Ishikawa (cell line): ENCODE data around the gene ATG4C.

Experiments used
- CEBPB ChIP-seq: IDR thresholded peaks from 2 replicates; pipeline ENCODE4 v1.6.1; 2012
- CREB1 ChIP-seq: IDR thresholded peaks from 2 replicates; pipeline ENCODE4 v1.6.1; 2012; ENCODE audit warnings: low read depth
- EGR1 ChIP-seq: IDR thresholded peaks from 2 replicates; pipeline ENCODE4 v1.6.1; 2012
- EP300 ChIP-seq: IDR thresholded peaks from 2 replicates; pipeline ENCODE4 v1.6.1; 2012; ENCODE audit warnings: borderline replicate concordance
- FOXM1 ChIP-seq: IDR thresholded peaks from 2 replicates; pipeline ENCODE4 v1.6.1; 2012; ENCODE audit warnings: low read depth, borderline replicate concordance
- NFIC ChIP-seq: IDR thresholded peaks from 2 replicates; pipeline ENCODE4 v1.6.1; 2012
- RAD21 ChIP-seq: IDR thresholded peaks from 2 replicates; pipeline ENCODE4 v1.6.1; 2012; ENCODE audit warnings: low read depth
- TAF1 ChIP-seq: IDR thresholded peaks from 2 replicates; pipeline ENCODE4 v1.6.1; 2012; ENCODE audit warnings: low read depth, mild to moderate bottlenecking
- TCF12 ChIP-seq: IDR thresholded peaks from 2 replicates; pipeline ENCODE4 v1.6.1; 2012; ENCODE audit warnings: low read depth
- TEAD4 ChIP-seq: IDR thresholded peaks from 2 replicates; pipeline ENCODE4 v1.6.1; 2012
- YY1 ChIP-seq: IDR thresholded peaks from 2 replicates; pipeline ENCODE4 v1.6.1; 2012; ENCODE audit warnings: low read depth
- ZBTB7A ChIP-seq: IDR thresholded peaks from 2 replicates; pipeline ENCODE4 v1.6.1; 2012; ENCODE audit warnings: low read depth
- TF ChIP-seq, protein P1 (sequence below): IDR thresholded peaks from 2 replicates; pipeline ENCODE4 v1.6.1; 2012
- TF ChIP-seq, protein P2 (sequence below): IDR thresholded peaks from 2 replicates; pipeline ENCODE4 v1.6.1; 2012
- TF ChIP-seq, protein P3 (sequence below): IDR thresholded peaks from 2 replicates; pipeline ENCODE4 v1.6.1; 2012; ENCODE audit warnings: low read depth, mild to moderate bottlenecking

The ATG4C gene

DNA sequence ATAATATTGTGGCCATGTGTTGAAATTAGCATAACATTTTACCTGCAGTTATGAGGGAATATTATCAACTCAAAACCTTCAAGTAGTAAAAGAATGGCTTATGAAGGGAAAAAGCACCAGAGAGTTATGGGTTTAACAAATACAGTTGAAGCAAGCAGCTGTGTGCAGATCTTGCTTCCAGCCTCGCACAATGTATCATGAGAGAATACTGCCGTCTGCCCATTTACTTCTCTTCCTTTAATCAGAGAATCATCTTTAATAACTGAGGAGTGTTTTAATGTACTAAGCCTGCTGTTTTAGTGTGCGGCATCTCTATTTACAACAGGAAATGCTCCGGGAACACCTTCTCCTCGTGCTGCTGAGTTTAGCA lies 120.9 kb downstream of the ATG4C start:
- TF ChIP-seq TCF12: no peak
- no peak for TF ChIP-seq TEAD4
- TF ChIP-seq CEBPB: no peak
- TF ChIP-seq RAD21: no peak
- TF ChIP-seq EP300: no peak
- TF ChIP-seq, protein P1, sequence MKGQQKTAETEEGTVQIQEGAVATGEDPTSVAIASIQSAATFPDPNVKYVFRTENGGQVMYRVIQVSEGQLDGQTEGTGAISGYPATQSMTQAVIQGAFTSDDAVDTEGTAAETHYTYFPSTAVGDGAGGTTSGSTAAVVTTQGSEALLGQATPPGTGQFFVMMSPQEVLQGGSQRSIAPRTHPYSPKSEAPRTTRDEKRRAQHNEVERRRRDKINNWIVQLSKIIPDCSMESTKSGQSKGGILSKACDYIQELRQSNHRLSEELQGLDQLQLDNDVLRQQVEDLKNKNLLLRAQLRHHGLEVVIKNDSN: no peak

DNA sequence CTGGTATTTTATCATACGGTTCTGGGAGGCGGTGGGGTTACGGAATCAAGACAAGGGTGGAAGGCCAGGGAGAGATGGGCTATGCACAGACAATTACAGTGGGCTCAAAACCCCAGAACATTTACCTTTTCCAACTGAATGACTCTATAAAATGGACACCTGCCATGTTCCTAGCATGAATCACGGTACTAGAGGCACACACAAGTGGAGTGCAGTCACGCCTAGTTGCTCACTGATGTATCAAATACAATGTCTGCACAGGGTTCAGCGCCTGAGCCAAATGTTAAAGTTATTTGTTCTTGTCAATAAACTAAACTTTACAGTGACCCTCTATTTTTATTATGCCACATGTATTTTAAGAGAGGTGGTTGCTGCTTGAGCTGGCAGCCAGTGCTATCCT lies 121.4 kb downstream of the ATG4C start:
- TF ChIP-seq CEBPB (no peak), TEAD4 (0 out of 2 replicates have a peak, but pooled peaks have one; percentile 39), RAD21 (no peak), TAF1 (no peak), TCF12 (0 out of 2 replicates have a peak, but pooled peaks have one; percentile 67), CREB1 (no peak), EGR1 (no peak), FOXM1 (no peak), YY1 (no peak), NFIC (peak; percentile 71), ZBTB7A (no peak), EP300 (peak; percentile 24; the same call in 1 of the 2 replicates)
- TF ChIP-seq, protein P1: no peak
- TF ChIP-seq, protein P2, sequence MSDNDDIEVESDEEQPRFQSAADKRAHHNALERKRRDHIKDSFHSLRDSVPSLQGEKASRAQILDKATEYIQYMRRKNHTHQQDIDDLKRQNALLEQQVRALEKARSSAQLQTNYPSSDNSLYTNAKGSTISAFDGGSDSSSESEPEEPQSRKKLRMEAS: no peak
- TF ChIP-seq, protein P3, sequence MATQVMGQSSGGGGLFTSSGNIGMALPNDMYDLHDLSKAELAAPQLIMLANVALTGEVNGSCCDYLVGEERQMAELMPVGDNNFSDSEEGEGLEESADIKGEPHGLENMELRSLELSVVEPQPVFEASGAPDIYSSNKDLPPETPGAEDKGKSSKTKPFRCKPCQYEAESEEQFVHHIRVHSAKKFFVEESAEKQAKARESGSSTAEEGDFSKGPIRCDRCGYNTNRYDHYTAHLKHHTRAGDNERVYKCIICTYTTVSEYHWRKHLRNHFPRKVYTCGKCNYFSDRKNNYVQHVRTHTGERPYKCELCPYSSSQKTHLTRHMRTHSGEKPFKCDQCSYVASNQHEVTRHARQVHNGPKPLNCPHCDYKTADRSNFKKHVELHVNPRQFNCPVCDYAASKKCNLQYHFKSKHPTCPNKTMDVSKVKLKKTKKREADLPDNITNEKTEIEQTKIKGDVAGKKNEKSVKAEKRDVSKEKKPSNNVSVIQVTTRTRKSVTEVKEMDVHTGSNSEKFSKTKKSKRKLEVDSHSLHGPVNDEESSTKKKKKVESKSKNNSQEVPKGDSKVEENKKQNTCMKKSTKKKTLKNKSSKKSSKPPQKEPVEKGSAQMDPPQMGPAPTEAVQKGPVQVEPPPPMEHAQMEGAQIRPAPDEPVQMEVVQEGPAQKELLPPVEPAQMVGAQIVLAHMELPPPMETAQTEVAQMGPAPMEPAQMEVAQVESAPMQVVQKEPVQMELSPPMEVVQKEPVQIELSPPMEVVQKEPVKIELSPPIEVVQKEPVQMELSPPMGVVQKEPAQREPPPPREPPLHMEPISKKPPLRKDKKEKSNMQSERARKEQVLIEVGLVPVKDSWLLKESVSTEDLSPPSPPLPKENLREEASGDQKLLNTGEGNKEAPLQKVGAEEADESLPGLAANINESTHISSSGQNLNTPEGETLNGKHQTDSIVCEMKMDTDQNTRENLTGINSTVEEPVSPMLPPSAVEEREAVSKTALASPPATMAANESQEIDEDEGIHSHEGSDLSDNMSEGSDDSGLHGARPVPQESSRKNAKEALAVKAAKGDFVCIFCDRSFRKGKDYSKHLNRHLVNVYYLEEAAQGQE: no peak

DNA sequence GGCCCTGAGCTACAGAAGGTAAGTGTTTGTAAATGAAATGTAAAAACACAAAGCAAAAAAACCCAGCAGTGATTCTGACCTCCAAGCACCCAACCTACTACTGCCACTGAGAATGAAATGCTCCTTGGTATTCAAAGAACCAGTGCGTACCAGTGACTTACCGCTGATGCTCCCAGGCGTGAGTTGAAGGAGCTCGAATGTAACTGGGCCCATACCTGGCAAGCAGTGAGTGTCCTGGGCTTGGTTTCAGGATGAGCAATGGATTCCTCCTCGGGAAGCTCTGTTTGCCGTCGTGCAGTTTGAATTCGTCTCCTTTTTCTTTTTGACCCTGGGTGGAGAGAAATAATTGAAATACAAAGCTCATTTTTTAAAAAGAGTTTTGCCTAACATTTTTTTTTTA lies 121.9 kb downstream of the ATG4C start:
- TF ChIP-seq, protein P3: no peak
- TF ChIP-seq FOXM1: no peak
- no peak for TF ChIP-seq YY1
- TF ChIP-seq RAD21: no peak
- TF ChIP-seq TAF1: no peak
- TF ChIP-seq TEAD4: no peak
- no peak for TF ChIP-seq CREB1
- no peak for TF ChIP-seq EGR1
- TF ChIP-seq CEBPB: no peak
- TF ChIP-seq, protein P1: no peak
- TF ChIP-seq TCF12: no peak
- TF ChIP-seq, protein P2: no peak

DNA sequence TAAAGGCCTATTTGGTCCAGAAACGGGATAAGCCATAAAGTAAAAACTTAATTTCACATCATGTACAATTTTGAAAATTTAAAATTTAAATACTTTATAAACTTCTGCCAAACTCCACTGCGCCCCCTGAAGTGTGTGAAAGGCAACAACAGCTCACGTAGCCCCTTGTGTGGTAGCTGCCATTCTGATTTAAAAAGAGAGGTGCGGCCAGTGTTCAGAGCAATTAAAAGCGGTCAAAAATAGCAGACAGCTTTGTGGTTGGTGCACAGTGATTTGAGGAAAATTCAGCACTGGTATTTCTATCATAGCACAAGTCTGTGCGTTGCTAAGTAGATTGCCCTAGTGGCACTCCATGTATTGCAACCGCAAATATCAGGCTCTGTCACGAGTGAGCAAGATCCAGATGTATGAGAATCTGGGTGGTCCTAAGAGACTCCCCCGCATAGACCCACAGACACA lies 122.5 kb downstream of the ATG4C start:
- no peak for TF ChIP-seq EGR1
- no peak for TF ChIP-seq RAD21
- TF ChIP-seq, protein P1: no peak
- TF ChIP-seq, protein P2: no peak

DNA sequence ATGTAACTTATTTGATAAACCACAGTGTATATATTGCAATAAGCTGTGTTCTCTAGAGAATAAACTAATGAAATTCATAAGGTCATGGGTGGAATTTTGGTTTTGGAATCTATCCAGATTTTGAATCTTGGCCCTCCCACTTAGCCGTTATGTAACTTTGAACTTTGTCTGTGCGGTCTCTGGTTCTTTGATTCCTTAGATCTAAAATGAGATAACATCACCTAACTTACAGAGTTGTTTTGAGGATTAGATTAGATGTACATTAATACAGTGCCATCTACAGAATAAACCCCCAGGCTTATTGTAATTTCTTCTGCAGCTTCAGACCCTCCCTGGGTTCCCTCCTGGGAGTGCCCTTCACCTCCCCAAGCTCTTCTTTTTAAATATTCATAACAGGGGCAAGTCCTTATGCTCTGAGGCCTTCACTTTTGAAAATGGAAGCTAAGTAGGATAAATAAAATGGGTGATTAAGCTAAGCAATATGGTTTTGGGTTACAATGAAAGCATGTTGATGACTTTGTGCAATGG lies 124.3 kb downstream of the ATG4C start:
- TF ChIP-seq CEBPB: no peak
- no peak for TF ChIP-seq NFIC
- no peak for TF ChIP-seq TEAD4
- no peak for TF ChIP-seq EP300
- TF ChIP-seq ZBTB7A: no peak
- no peak for TF ChIP-seq EGR1
- no peak for TF ChIP-seq CREB1
- no peak for TF ChIP-seq FOXM1
- TF ChIP-seq, protein P2: no peak
- TF ChIP-seq TCF12: no peak
- no peak for TF ChIP-seq YY1
- TF ChIP-seq RAD21: no peak
- TF ChIP-seq, protein P3: no peak
- no peak for TF ChIP-seq TAF1
- TF ChIP-seq, protein P1: no peak
